ENCODE measurements around the gene SUCLG1.

- TF ChIP-seq CTCF (IDR thresholded peaks at IDR 0.05) (no peak), REST (IDR thresholded peaks at IDR 0.05; ENCODE audit: insufficient read depth in 1 of 2, low read depth in 2 of 2, low read length in 1 of 2) (no peak), SIN3A (IDR thresholded peaks at IDR 0.05; ENCODE audit: borderline replicate concordance, insufficient read depth, low read depth, low read length) (no peak)
Observed at GRCh38 chr2:84421197-84421596, 37.9 kb downstream of the SUCLG1 start.
